HEK293 (cell line): ENCODE measurements around the gene TESK1.

ENCODE experiments used
- CTCF ChIA-PET: fragments of 350-600 bp; formaldehyde crosslinking; extraction: SDS; loops from one replicate; lab custom pipeline; 2021; ENCODE audit warnings: antibody characterized with exemption; lab: Yijun Ruan, JAX
- POLR2A ChIA-PET: fragments of 300-600 bp; formaldehyde crosslinking; extraction: SDS; loops from one replicate; lab custom pipeline; 2020; ENCODE audit warnings: antibody characterized with exemption, inconsistent platforms; lab: Yijun Ruan, JAX
- H3K27ac ChIP-seq: fragments of 200-500 bp; sonication (Bioruptor generic); 2 replicates; pipeline ENCODE4 v1.5.1; 2014; ENCODE audit warnings: low read depth, low read length, control low read depth, inconsistent platforms; ENCODE audit errors: extremely low read depth
- H3K36me3 ChIP-seq, 2 experiments: fragments of 200-500 bp in 1 of 2; sonication (Bioruptor generic) in 1 of 2; 1 replicate in 1 of 2; 2 replicates in 1 of 2; pipeline ENCODE4 v1.5.1; 2014 to 2017; ENCODE audit warnings: inconsistent platforms in 2 of 2, low read length in 2 of 2; ENCODE audit not compliant: control insufficient read depth in 2 of 2, insufficient read depth in 1 of 2
- H3K4me1 ChIP-seq: fragments of 200-500 bp; sonication (Bioruptor generic); 2 replicates; pipeline ENCODE4 v1.5.1; 2014; ENCODE audit warnings: mild to moderate bottlenecking, low read length, inconsistent platforms; ENCODE audit not compliant: control insufficient read depth, insufficient read depth
- H3K4me3 ChIP-seq: 2 replicates; pipeline ENCODE4 v1.5.1; 2011; ENCODE audit warnings: low read depth, mild to moderate bottlenecking, control low read depth, low read length, moderate library complexity
- H3K9me3 ChIP-seq: fragments of 200-500 bp; sonication (Bioruptor generic); 2 replicates; pipeline ENCODE4 v1.5.1; 2014; ENCODE audit warnings: low read depth, low read length, inconsistent platforms; ENCODE audit not compliant: control insufficient read depth, insufficient read depth
- ELK4 ChIP-seq: IDR thresholded peaks from 2 replicates; pipeline ENCODE4 v1.6.1; 2011; ENCODE audit warnings: mild to moderate bottlenecking, low read depth, low read length, borderline replicate concordance
- KLF10 ChIP-seq: fragments of 450-650 bp; IDR thresholded peaks from 2 replicates; pipeline ENCODE4 v1.5.1; 2018; ENCODE audit warnings: missing biosample characterization, mild to moderate bottlenecking, missing genetic modification characterization
- OSR2 ChIP-seq: fragments of 450-650 bp; formaldehyde crosslinking; IDR thresholded peaks from 2 replicates; pipeline ENCODE4 v1.5.1; 2016; ENCODE audit warnings: missing biosample characterization, missing genetic modification characterization
- SALL2 ChIP-seq: fragments of 450-650 bp; formaldehyde crosslinking; IDR thresholded peaks from 2 replicates; pipeline ENCODE4 v1.5.0; 2017; ENCODE audit warnings: missing biosample characterization, mild to moderate bottlenecking, missing genetic modification characterization, borderline replicate concordance
- TCF7L2 ChIP-seq: IDR thresholded peaks from 2 replicates; pipeline ENCODE4 v1.6.1; 2011; ENCODE audit warnings: low read depth, mild to moderate bottlenecking, inconsistent platforms, low read length, moderate library complexity, borderline replicate concordance
- TSHZ1 ChIP-seq: fragments of 450-650 bp; formaldehyde crosslinking; IDR thresholded peaks from 2 replicates; pipeline ENCODE4 v1.5.1; 2016; ENCODE audit warnings: missing biosample characterization, missing genetic modification characterization, borderline replicate concordance
- ZEB2 ChIP-seq: fragments of 450-650 bp; formaldehyde crosslinking; IDR thresholded peaks from 2 replicates; pipeline ENCODE4 v1.5.1; 2016; ENCODE audit warnings: missing biosample characterization, missing genetic modification characterization
- ZFP69B ChIP-seq: fragments of 450-650 bp; formaldehyde crosslinking; IDR thresholded peaks from 2 replicates; pipeline ENCODE4 v1.5.1; 2016; ENCODE audit warnings: missing biosample characterization, missing genetic modification characterization
- ZNF157 ChIP-seq: fragments of 450-650 bp; formaldehyde crosslinking; IDR thresholded peaks from 2 replicates; pipeline ENCODE4 v1.5.1; 2016; ENCODE audit warnings: missing biosample characterization, missing genetic modification characterization
- ZNF175 ChIP-seq: fragments of 450-650 bp; formaldehyde crosslinking; IDR thresholded peaks from 2 replicates; pipeline ENCODE4 v1.5.1; 2016; ENCODE audit warnings: missing biosample characterization, missing genetic modification characterization
- ZNF266 ChIP-seq: fragments of 450-650 bp; formaldehyde crosslinking; IDR thresholded peaks from 2 replicates; pipeline ENCODE4 v1.5.1; 2016; ENCODE audit warnings: missing biosample characterization, missing genetic modification characterization, low read depth
- ZNF280C ChIP-seq: fragments of 450-650 bp; formaldehyde crosslinking; IDR thresholded peaks from 2 replicates; pipeline ENCODE4 v1.5.1; 2016; ENCODE audit warnings: missing biosample characterization, missing genetic modification characterization
- ZNF311 ChIP-seq: fragments of 450-650 bp; formaldehyde crosslinking; IDR thresholded peaks from 2 replicates; pipeline ENCODE4 v1.5.1; 2017; ENCODE audit warnings: missing biosample characterization, missing genetic modification characterization, borderline replicate concordance
- ZNF600 ChIP-seq: fragments of 450-650 bp; formaldehyde crosslinking; IDR thresholded peaks from 2 replicates; pipeline ENCODE4 v1.5.1; 2016; ENCODE audit warnings: missing biosample characterization, missing genetic modification characterization
- ZNF610 ChIP-seq: fragments of 450-650 bp; formaldehyde crosslinking; IDR thresholded peaks from 2 replicates; pipeline ENCODE4 v1.5.1; 2016; ENCODE audit warnings: missing biosample characterization, missing genetic modification characterization, borderline replicate concordance
- ZNF626 ChIP-seq: fragments of 450-650 bp; sonication (Bioruptor Pico); formaldehyde crosslinking; IDR thresholded peaks from 2 replicates; pipeline ENCODE4 v1.5.1; 2018; ENCODE audit warnings: missing biosample characterization, missing genetic modification characterization, inconsistent platforms
- ZNF629 ChIP-seq: fragments of 450-650 bp; formaldehyde crosslinking; IDR thresholded peaks from 2 replicates; pipeline ENCODE4 v1.5.1; 2017; ENCODE audit warnings: missing biosample characterization, missing genetic modification characterization
- ZNF677 ChIP-seq: fragments of 450-650 bp; IDR thresholded peaks from 2 replicates; pipeline ENCODE4 v1.5.0; 2018; ENCODE audit warnings: missing biosample characterization, mild to moderate bottlenecking, missing genetic modification characterization, moderate library complexity
- ZSCAN23 ChIP-seq: fragments of 450-650 bp; formaldehyde crosslinking; IDR thresholded peaks from 2 replicates; pipeline ENCODE4 v1.5.1; 2016; ENCODE audit warnings: missing biosample characterization, missing genetic modification characterization

Gene TESK1

GRCh38 chr9:35649431-35650340, 44.6 kb downstream of the TESK1 start:
- TF ChIP-seq KLF10 (tag by site-specific recombination) = no peak
- TF ChIP-seq ZNF629 (tag by site-specific recombination) = no peak
- no peak for TF ChIP-seq ZSCAN23
- TF ChIP-seq ZNF311 (tag by site-specific recombination) = no peak
- TF ChIP-seq ZNF626 (tag by site-specific recombination) = no peak
- ChIA-PET CTCF (interaction anchor here (2.2 kb wide), 1 partner anchor 83 kb away, joined by 11 read pairs; the partner anchor contains the start of genes CREB3 and TLN1), POLR2A (interaction anchor here (1.2 to 4.5 kb wide), 2 partner anchors 8 to 9 kb away, joined by 3 to 41 read pairs; partner anchors contain the start of genes CCDC107 and RMRP)
- H3K36me3 ChIP-seq = no peaks in the 10 kb centered on the region
- no peak overlapping the region for H3K27ac ChIP-seq
- H3K9me3 ChIP-seq = no peaks in the 10 kb centered on the region
- H3K4me3 ChIP-seq = no peak overlapping the region
- no peaks in the 10 kb centered on the region for H3K4me1 ChIP-seq

- ChIA-PET CTCF (no interaction called here), POLR2A (no interaction called here)
- H3K9me3 ChIP-seq = no peaks in the 10 kb centered on the region
- no peak within 1 kb of the TSS for H3K4me3 ChIP-seq
- H3K4me1 ChIP-seq = no peaks in the 10 kb centered on the region
- TF ChIP-seq ZNF677 (tag by site-specific recombination) = no peak
- no peak for TF ChIP-seq ZNF266
- no peak for TF ChIP-seq ELK4
- no peak for TF ChIP-seq ZEB2
- no peak for TF ChIP-seq ZNF610
- TF ChIP-seq TSHZ1 (tag by site-specific recombination) = no peak
- TF ChIP-seq ZFP69B (tag by site-specific recombination) = no peak
- H3K27ac ChIP-seq = no peak within 1 kb of the TSS
- no peaks in the 10 kb centered on the region for H3K36me3 ChIP-seq
Measured at GRCh38 chr9:35650341-35651158, 45.5 kb downstream of the TESK1 start, which contains the start of gene SIT1. SIT1 (minus strand) TSS chr9:35650931; CDS start chr9:35650853, 78 bp downstream.

- CTCF ChIA-PET = no interaction called here
- no peak overlapping the region for H3K27ac ChIP-seq
- H3K4me1 ChIP-seq = no peaks in the 10 kb centered on the region
- TF ChIP-seq ZNF600 (tag by site-specific recombination) (peak; percentile 12; the same call in 1 of the 2 replicates), SALL2 (tag by site-specific recombination) (no peak), TCF7L2 (no peak), OSR2 (tag by site-specific recombination) (no peak), ZNF280C (tag by site-specific recombination) (no peak), ZNF175 (tag by site-specific recombination) (no peak), ZNF157 (tag by site-specific recombination) (no peak)
Measured at GRCh38 chr9:35651956-35652828, 47.1 kb downstream of the TESK1 start.

More at GRCh38 chr9:35651956-35652828, 47.1 kb downstream of the TESK1 start:
- H3K36me3 ChIP-seq = no peaks in the 10 kb centered on the region
- no peaks in the 10 kb centered on the region for H3K9me3 ChIP-seq
- H3K4me3 ChIP-seq = no peak overlapping the region
- POLR2A ChIA-PET = interaction anchor here (0.6 to 1.5 kb wide), 4 partner anchors 13 to 1901 kb away, joined by 3 to 5 read pairs (median 4); partner anchors contain the start of gene ARHGEF39
